DND-41 (cell line): ENCODE results near the gene PRMT1.

Source experiments
- EZH2 ChIP-seq: IDR thresholded peaks from 3 replicates; pipeline ENCODE4 v1.6.1; 2012; ENCODE audit warnings: borderline replicate concordance, low read depth, mild to moderate bottlenecking, moderate library complexity, low read length, inconsistent platforms; ENCODE audit not compliant: severe bottlenecking
- TF ChIP-seq, protein P1 (sequence below): IDR thresholded peaks from 2 replicates; pipeline ENCODE4 v1.5.1; 2012; ENCODE audit warnings: borderline replicate concordance, low read length, moderate library complexity, mild to moderate bottlenecking; ENCODE audit not compliant: poor library complexity, severe bottlenecking; ENCODE audit errors: extremely low read depth

DNA sequence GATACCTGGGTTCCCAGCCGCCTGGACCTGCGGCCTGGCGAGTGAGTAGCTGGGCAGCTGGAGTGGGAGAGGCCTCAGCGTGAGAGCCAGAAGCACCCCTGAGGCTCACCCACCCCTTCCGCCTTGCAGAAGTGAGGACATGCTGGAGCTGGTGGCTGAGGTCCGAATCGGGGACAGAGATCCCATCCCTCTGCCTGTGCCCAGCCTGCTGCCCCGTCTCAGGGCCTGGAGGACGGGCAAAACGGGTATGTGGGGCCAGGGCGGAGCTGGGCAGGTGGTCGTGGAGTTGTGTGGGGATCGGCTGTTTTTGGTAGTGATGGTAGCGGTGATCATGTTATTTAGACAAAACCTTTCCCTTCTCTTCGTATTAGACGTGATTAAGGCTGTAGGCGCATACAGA lies 30.5 kb upstream of the PRMT1 start:
- TF ChIP-seq, protein P1, sequence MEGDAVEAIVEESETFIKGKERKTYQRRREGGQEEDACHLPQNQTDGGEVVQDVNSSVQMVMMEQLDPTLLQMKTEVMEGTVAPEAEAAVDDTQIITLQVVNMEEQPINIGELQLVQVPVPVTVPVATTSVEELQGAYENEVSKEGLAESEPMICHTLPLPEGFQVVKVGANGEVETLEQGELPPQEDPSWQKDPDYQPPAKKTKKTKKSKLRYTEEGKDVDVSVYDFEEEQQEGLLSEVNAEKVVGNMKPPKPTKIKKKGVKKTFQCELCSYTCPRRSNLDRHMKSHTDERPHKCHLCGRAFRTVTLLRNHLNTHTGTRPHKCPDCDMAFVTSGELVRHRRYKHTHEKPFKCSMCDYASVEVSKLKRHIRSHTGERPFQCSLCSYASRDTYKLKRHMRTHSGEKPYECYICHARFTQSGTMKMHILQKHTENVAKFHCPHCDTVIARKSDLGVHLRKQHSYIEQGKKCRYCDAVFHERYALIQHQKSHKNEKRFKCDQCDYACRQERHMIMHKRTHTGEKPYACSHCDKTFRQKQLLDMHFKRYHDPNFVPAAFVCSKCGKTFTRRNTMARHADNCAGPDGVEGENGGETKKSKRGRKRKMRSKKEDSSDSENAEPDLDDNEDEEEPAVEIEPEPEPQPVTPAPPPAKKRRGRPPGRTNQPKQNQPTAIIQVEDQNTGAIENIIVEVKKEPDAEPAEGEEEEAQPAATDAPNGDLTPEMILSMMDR = no peak
- TF ChIP-seq EZH2 = no peak
